Loucy (cell line): ENCODE data around the gene EXD3.

Source experiments
- H2AFZ ChIP-seq: fragments of 200-600 bp; sonication (generic); 2 replicates; pipeline ENCODE4 v1.6.0; 2016; ENCODE audit warnings: antibody characterized with exemption, mild to moderate bottlenecking, low read length, moderate library complexity
- H3F3A ChIP-seq: fragments of 200-600 bp; 2 replicates; pipeline ENCODE4 v1.6.0; 2016; ENCODE audit warnings: antibody characterized with exemption, low read depth, mild to moderate bottlenecking
- H3K27me3 ChIP-seq: fragments of 200-600 bp; sonication (generic); 2 replicates; pipeline ENCODE4 v1.6.1; 2014; ENCODE audit warnings: low read length, mild to moderate bottlenecking; ENCODE audit not compliant: insufficient read depth, poor library complexity, severe bottlenecking
- H3K36me3 ChIP-seq: fragments of 200-600 bp; sonication (generic); 2 replicates; pipeline ENCODE4 v1.6.1; 2016; ENCODE audit warnings: low read length; ENCODE audit not compliant: insufficient read depth
- H3K4me1 ChIP-seq: fragments of 200-600 bp; sonication (generic); 2 replicates; pipeline ENCODE4 v1.5.1; 2014; ENCODE audit warnings: low read length, mild to moderate bottlenecking; ENCODE audit not compliant: insufficient read depth, poor library complexity, severe bottlenecking
- H3K4me2 ChIP-seq: fragments of 200-600 bp; sonication (generic); 2 replicates; pipeline ENCODE4 v1.6.0; 2014; ENCODE audit warnings: antibody characterized with exemption, low read length, low read depth, mild to moderate bottlenecking; ENCODE audit not compliant: poor library complexity, severe bottlenecking
- H3K4me3 ChIP-seq: fragments of 200-600 bp; sonication (generic); 2 replicates; pipeline ENCODE4 v1.5.1; 2014; ENCODE audit warnings: low read length, mild to moderate bottlenecking, mixed read lengths; ENCODE audit not compliant: poor library complexity, severe bottlenecking
- H3K79me2 ChIP-seq: fragments of 200-600 bp; sonication (generic); 2 replicates; pipeline ENCODE4 v1.6.1; 2014; ENCODE audit warnings: low read length; ENCODE audit not compliant: insufficient read depth
- H3K9ac ChIP-seq: fragments of 200-600 bp; sonication (generic); 2 replicates; pipeline ENCODE4 v1.6.0; 2014; ENCODE audit warnings: mild to moderate bottlenecking, low read depth, low read length, moderate library complexity; ENCODE audit not compliant: poor library complexity, severe bottlenecking
- H3K9me2 ChIP-seq: fragments of 200-600 bp; sonication (generic); replicated peaks from 2 replicates; pipeline ENCODE4 v1.6.1; 2016; ENCODE audit warnings: low read depth, low read length, mixed read lengths
- H3K9me3 ChIP-seq: fragments of 200-600 bp; sonication (generic); 2 replicates; pipeline ENCODE4 v1.6.1; 2014; ENCODE audit warnings: mild to moderate bottlenecking, antibody characterized with exemption, low read length, low read depth; ENCODE audit not compliant: insufficient read depth
- H4K20me1 ChIP-seq: fragments of 200-600 bp; sonication (generic); 2 replicates; pipeline ENCODE4 v1.6.0; 2014; ENCODE audit warnings: antibody characterized with exemption, low read length, mild to moderate bottlenecking; ENCODE audit not compliant: insufficient read depth, poor library complexity, severe bottlenecking
- EZH2phosphoT487 ChIP-seq: fragments of 200-600 bp; IDR thresholded peaks from 2 replicates; pipeline ENCODE4 v1.6.1; 2018; ENCODE audit warnings: antibody characterized with exemption, mild to moderate bottlenecking, moderate library complexity, borderline replicate concordance
- TF ChIP-seq, protein P1 (sequence below): fragments of 200-600 bp; sonication (generic); conservative IDR thresholded peaks from 2 replicates; pipeline ENCODE4 v1.5.1; 2014; ENCODE audit warnings: mild to moderate bottlenecking, antibody characterized with exemption, low read length

EXD3 gene

DNA sequence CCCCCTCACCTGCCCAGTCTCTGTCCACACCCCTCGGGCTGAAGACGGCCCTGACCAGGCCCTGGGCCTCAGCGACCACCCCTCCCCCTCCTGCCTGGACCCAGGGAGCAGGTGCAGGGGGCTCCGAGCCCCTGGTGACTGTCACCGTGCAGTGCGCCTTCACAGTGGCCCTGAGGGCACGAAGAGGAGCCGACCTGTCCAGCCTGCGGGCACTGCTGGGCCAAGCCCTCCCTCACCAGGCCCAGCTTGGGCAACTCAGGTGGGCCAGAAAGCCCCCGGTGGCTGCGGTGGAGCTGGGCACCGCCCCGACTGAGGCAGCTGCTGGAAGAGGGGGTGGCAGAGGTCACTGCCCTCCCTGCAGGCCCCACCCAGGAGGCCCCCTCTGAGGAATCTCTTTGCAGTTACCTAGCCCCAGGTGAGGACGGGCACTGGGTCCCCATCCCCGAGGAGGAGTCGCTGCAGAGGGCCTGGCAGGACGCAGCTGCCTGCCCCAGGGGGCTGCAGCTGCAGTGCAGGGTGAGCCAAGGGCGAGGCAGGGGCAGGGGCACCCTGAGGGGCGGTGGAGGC is 10.5 kb upstream of the EXD3 start:
- Histone ChIP-seq H3K9me3 (no peaks in the 10 kb centered on the region; the same call in 1 of the 2 replicates), H4K20me1 (no peaks in the 10 kb centered on the region), H3K4me2 (no peak overlapping the region), H3K79me2 (no peaks in the 10 kb centered on the region), H3K4me3 (no peak overlapping the region), H2AFZ (no peak overlapping the region), H3K27me3 (no peaks in the 10 kb centered on the region), H3K4me1 (no peaks in the 10 kb centered on the region), H3F3A (no peaks in the 10 kb centered on the region), H3K9me2 (no peaks in the 10 kb centered on the region), H3K36me3 (no peaks in the 10 kb centered on the region), H3K9ac (no peak overlapping the region)
- TF ChIP-seq, protein P1, sequence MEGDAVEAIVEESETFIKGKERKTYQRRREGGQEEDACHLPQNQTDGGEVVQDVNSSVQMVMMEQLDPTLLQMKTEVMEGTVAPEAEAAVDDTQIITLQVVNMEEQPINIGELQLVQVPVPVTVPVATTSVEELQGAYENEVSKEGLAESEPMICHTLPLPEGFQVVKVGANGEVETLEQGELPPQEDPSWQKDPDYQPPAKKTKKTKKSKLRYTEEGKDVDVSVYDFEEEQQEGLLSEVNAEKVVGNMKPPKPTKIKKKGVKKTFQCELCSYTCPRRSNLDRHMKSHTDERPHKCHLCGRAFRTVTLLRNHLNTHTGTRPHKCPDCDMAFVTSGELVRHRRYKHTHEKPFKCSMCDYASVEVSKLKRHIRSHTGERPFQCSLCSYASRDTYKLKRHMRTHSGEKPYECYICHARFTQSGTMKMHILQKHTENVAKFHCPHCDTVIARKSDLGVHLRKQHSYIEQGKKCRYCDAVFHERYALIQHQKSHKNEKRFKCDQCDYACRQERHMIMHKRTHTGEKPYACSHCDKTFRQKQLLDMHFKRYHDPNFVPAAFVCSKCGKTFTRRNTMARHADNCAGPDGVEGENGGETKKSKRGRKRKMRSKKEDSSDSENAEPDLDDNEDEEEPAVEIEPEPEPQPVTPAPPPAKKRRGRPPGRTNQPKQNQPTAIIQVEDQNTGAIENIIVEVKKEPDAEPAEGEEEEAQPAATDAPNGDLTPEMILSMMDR: no peak
- no peak for TF ChIP-seq EZH2phosphoT487

DNA sequence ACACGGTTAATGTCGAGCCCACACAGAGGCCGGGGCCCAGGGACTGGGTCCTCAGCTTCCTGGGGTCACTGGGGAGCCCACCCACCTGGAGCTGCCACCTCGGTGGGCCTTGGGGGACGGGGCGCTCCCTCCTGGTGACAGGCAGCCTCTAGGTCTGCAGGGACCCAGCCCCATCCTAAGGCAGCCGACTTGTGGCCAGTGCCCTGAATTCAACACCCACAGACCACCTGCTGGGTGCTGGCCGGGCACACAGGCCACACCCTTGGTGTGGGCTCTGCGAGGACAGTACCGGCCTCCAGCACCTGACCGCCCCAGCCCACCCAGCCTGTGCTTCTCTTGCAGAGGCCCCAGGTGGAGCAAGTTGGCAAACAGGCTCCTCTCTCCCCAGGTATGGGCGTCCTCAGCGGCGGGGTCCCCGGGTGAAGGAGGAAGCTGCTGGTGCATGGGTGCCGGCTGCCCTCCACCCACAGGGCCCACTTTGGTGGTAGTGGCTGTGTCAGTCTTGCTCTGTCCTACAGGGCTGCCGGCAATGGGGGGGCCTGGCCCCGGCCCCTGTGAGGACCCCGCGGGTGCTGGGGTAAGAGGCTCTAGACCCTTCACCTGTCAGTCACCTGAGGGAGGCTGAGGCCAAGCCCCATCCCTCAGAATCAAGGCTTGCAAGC is 9.9 kb upstream of the EXD3 start:
- TF ChIP-seq, protein P1: no peak
- TF ChIP-seq EZH2phosphoT487: no peak
- H3K9ac ChIP-seq: no peak overlapping the region
- no peaks in the 10 kb centered on the region for H3K9me2 ChIP-seq
- no peaks in the 10 kb centered on the region for H3K27me3 ChIP-seq
- H3K4me1 ChIP-seq: no peaks in the 10 kb centered on the region
- H3K79me2 ChIP-seq: no peaks in the 10 kb centered on the region
- no peak overlapping the region for H2AFZ ChIP-seq
- no peaks in the 10 kb centered on the region for H3K36me3 ChIP-seq
- no peaks in the 10 kb centered on the region for H4K20me1 ChIP-seq
- no peaks in the 10 kb centered on the region for H3F3A ChIP-seq
- H3K9me3 ChIP-seq: no peaks in the 10 kb centered on the region; the same call in 1 of the 2 replicates
- H3K4me3 ChIP-seq: no peak overlapping the region
- no peak overlapping the region for H3K4me2 ChIP-seq

DNA sequence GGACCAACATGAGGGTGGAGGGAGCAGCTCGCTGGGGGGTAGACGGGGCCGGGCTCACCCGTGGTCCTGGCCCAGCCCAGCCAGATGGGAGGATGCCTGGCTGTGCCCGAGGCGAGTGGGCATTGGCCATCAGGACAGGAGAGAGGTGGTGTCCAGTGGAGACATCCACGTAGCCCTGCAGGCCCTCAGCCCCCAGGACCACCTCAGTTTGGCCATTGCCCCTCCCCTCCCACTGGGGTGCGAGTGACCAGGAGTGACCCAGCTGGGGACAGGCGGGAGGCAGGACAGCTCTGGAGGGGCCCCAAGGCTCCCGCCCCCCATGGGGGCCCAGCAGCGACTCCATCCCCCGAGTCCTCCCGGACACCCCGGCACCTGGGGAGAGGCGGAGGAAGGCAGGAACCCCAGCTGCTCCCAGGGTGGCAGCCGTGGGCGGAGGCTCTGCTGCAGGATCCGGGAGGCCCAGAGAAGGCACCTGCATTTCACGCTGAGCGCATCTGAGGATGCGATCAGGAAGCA is 8.5 kb upstream of the EXD3 start:
- Histone ChIP-seq H2AFZ (no peak overlapping the region), H3K9me2 (no peaks in the 10 kb centered on the region), H3K27me3 (no peaks in the 10 kb centered on the region), H3K4me1 (no peaks in the 10 kb centered on the region), H3F3A (no peaks in the 10 kb centered on the region), H3K9ac (no peak overlapping the region), H3K79me2 (no peaks in the 10 kb centered on the region), H4K20me1 (no peaks in the 10 kb centered on the region), H3K4me3 (no peak overlapping the region), H3K36me3 (no peaks in the 10 kb centered on the region), H3K4me2 (no peak overlapping the region), H3K9me3 (no peaks in the 10 kb centered on the region; the same call in 1 of the 2 replicates)
- TF ChIP-seq, protein P1: no peak
- TF ChIP-seq EZH2phosphoT487: no peak
